ENCODE data around the gene TXNL4B. TPM values are rescaled to one million over a fixed set of nuclear protein-coding genes. Genes with fewer than 3 reads are reported as not detected.
A peak's percentile ranks its signal among the peaks of the same experiment; 100 is the strongest.

Gene TXNL4B
- 15.0 and 18.1 TPM in 2 replicates for total RNA-seq (2013; cell fraction: nucleolus; rRNA removed)
- total RNA-seq (2014; rRNA removed): 13.3 and 15.2 TPM in 2 replicates
- total RNA-seq (2014; rRNA removed; fragmentation: Illumina TruSeq; extraction: Trizol): 11.1 TPM in 2 replicates
- 14.0 and 17.2 TPM in 2 replicates for total RNA-seq (2021)
- 8.4 TPM for polyA plus RNA-seq (2011; ENCODE audit: low read depth)
- polyA plus RNA-seq (2011; rRNA removed): 24.0 and 42.1 TPM in 2 replicates
- 14.6 and 16.4 TPM in 2 replicates for polyA plus RNA-seq (2011; cell fraction: cytosol; rRNA removed)
- polyA plus RNA-seq (2011; cell fraction: nucleus; rRNA removed): 7.9 and 9.1 TPM in 2 replicates
- 10.7 and 11.5 TPM in 2 replicates for polyA plus RNA-seq (2012)
- 16.2 and 16.3 TPM in 2 replicates for polyA plus RNA-seq (2014; fragmentation: Illumina TruSeq; extraction: Trizol)
- polyA plus RNA-seq (2014; fragmentation: Nextera tagmentation; extraction: Ambion mirVana): 10 to 100 TPM; 13.8 to 15.5 TPM
- 13.4 and 16.9 TPM in 2 replicates for polyA plus RNA-seq (2014; rRNA removed)
- 10 to 100 TPM; 22.6 TPM for polyA plus RNA-seq (2016; fragmentation: Nextera tagmentation; extraction: Ambion mirVana)
- polyA minus RNA-seq (2011; rRNA and poly(A)+ RNA removed): 9.0 and 10.5 TPM in 2 replicates
- polyA minus RNA-seq (2011; cell fraction: cytosol; rRNA and poly(A)+ RNA removed): 4.4 and 5.4 TPM in 2 replicates
- polyA minus RNA-seq (2011; cell fraction: nucleus; rRNA and poly(A)+ RNA removed): 4.4 and 6.5 TPM in 2 replicates
- Bru-seq, nascent RNA: percentile 84 among the genes with signal in this experiment
- percentile 75 among the genes with signal in this experiment for BruChase-seq, experiment 1, labeled RNA remaining after a 6-hour chase
- percentile 85 among the genes with signal in this experiment for BruChase-seq, experiment 2, labeled RNA remaining after a 2-hour chase
- long read RNA-seq, experiment 1, transcript TXNL4B-201 (4 exons, 2,556 nt): major isoform, 14 of 15 reads
- long read RNA-seq, experiment 1, partial matches to known transcripts: 0 of 15 reads
- long read RNA-seq, experiment 1, other reads (novel, unspliced or antisense): 1 of 15 reads
- long read RNA-seq, experiment 2, transcript TXNL4B-201 (4 exons, 2,556 nt): major isoform, 59 of 75 reads
- long read RNA-seq, experiment 2, partial matches to known transcripts: 1 of 75 reads
- long read RNA-seq, experiment 2, other reads (novel, unspliced or antisense): 14 of 75 reads

DNA sequence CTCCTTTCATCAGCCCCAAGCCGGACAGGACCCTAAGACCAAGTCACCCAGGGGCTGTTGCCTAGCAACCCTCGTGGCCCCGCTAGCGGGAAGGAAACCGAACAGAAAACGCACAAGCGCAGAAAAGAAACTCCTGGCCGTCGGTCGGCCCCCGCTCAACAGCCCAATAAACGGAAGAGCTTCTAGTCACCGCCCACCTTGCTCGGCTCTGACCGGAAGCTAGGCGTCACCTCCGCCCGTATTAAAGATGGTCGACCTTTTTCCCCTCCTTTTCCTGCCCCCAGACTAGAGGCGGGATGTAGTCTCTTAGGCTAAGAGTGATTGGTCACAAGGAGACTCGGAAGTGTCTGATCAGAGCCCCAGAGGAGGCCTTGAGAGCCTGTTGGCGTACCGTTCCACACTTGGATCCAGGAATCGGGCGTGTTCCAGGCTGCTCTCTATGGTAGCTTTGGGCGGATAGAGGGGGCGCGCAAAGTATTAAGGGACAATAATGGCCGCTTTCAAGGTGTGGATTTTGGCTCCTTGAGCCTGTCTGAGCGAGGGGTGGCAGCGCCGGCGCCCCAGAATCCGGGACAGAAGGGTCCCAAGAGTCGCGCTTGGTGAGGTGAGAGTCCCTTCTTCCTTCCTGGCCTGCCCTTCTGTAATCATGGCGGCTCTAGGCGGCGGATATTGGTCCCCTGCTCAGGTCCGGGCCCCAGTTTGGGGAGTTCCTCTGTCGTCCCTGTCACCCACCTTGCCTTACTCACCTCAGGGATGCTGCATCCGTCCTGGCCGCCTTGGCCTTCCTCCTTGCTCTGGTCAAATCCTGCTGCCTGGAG, at the start of gene TXNL4B, which contains the start of gene DHX38:
Gene TXNL4B (minus strand): TSS at position 173 of the 818 bp plus-strand sequence. CDS start 2,871 bp downstream, outside the sequence.
Gene DHX38 (plus strand): TSS at position 400 of the 818 bp plus-strand sequence. CDS start 2,311 bp downstream, outside the sequence.
- H3K36me3 ChIP-seq (ENCODE audit: control insufficient read depth in 2 of 2, insufficient read depth in 2 of 2, low read length in 1 of 2): peaks cover 2 to 8% of the 10 kb centered on the region in 2 experiments; a peak in 2 of 4 replicates
- no peaks in the 10 kb centered on the region for H3K9me3 ChIP-seq (replicated peaks; ENCODE audit: control insufficient read depth, insufficient read depth, low read length)
- H2AFZ ChIP-seq (ENCODE audit: control insufficient read depth, low read depth, low read length): peak within 1 kb of the TSS; percentile 91
- CTCF ChIA-PET: interaction anchor here (0.6 to 3.8 kb wide), 6 partner anchors 9 to 594 kb away, joined by 3 to 27 read pairs (median 3); no protein-coding TSS in a partner anchor
- no peaks in the 10 kb centered on the region for H3K27me3 ChIP-seq (replicated peaks in 1 of 2; ENCODE audit: control insufficient read depth in 2 of 2, insufficient read depth in 2 of 2, low read length in 1 of 2)
- SMC1A ChIA-PET (ENCODE audit: uncharacterized antibody, unreplicated experiment): interaction anchor here (1.0 to 2.7 kb wide), 3 partner anchors 22 to 127 kb away, joined by 4 to 10 read pairs (median 9); no protein-coding TSS in a partner anchor
- RAD21 ChIA-PET (ENCODE audit: unreplicated experiment): interaction anchor here (0.7 to 2.0 kb wide), 3 partner anchors 27 to 528 kb away, joined by 3 to 5 read pairs (median 3); no protein-coding TSS in a partner anchor
- FAIRE-seq: peak; percentile 100
- intact Hi-C loops (cut with micrococcal nuclease; ENCODE audit: unreplicated experiment) (loop anchor here (1.0 to 10.0 kb wide), 4 partner anchors 85 to 629 kb away; partner anchors contain the start of genes AP1G1, DHODH, IST1 and ZNF23), in situ Hi-C loops (cut with MboI) (no loop called here)
- H3K4me1 ChIP-seq (ENCODE audit: control insufficient read depth, insufficient read depth, low read length): peaks cover 11% of the 10 kb centered on the region
- H3K79me2 ChIP-seq (ENCODE audit: control insufficient read depth, insufficient read depth, low read length): peaks cover 50% of the 10 kb centered on the region
- H3K9ac ChIP-seq (ENCODE audit: control insufficient read depth, insufficient read depth, low read length): peak within 1 kb of the TSS; percentile 96
- H4K20me1 ChIP-seq (ENCODE audit: control insufficient read depth, insufficient read depth): 0 out of 2 replicates have a peak, but pooled peaks cover 2% of the 10 kb centered on the region
- peak within 1 kb of the TSS; percentile 98 for H3K4me3 ChIP-seq
- POLR2A ChIA-PET: interaction anchor here (0.6 to 1.4 kb wide), 5 partner anchors 12 to 1076 kb away, joined by 3 read pairs; no protein-coding TSS in a partner anchor
- BruUV-seq (replicated peaks): TSS peak; percentile 65
- H3K27ac ChIP-seq (ENCODE audit: control insufficient read depth, insufficient read depth): peak within 1 kb of the TSS; percentile 91
- WGBS (ENCODE audit: insufficient coverage, insufficient replicate concordance, low lambda C conversion rate, missing lambda C conversion rate): 2% methylated on average over 42 of the region's 43 CpGs
- peak; percentile 98 for DNase-seq (ENCODE audit: low read depth, low spot score)
- peak within 1 kb of the TSS; percentile 96 for H3K4me2 ChIP-seq (ENCODE audit: control insufficient read depth, insufficient read depth)
- peak; percentile 97 for ATAC-seq
- no peak for TF ChIP-seq CBX3 (IDR thresholded peaks at IDR 0.05; ENCODE audit: borderline replicate concordance, low read depth)
- TF ChIP-seq SIX5 (IDR thresholded peaks at IDR 0.05; ENCODE audit: low read depth, low read length, severe bottlenecking): peak; percentile 70
- no peak for TF ChIP-seq KAT2A (conservative IDR thresholded peaks at IDR 0.05; ENCODE audit: control insufficient read depth, low read depth, low read length)
- TF ChIP-seq, protein P1, sequence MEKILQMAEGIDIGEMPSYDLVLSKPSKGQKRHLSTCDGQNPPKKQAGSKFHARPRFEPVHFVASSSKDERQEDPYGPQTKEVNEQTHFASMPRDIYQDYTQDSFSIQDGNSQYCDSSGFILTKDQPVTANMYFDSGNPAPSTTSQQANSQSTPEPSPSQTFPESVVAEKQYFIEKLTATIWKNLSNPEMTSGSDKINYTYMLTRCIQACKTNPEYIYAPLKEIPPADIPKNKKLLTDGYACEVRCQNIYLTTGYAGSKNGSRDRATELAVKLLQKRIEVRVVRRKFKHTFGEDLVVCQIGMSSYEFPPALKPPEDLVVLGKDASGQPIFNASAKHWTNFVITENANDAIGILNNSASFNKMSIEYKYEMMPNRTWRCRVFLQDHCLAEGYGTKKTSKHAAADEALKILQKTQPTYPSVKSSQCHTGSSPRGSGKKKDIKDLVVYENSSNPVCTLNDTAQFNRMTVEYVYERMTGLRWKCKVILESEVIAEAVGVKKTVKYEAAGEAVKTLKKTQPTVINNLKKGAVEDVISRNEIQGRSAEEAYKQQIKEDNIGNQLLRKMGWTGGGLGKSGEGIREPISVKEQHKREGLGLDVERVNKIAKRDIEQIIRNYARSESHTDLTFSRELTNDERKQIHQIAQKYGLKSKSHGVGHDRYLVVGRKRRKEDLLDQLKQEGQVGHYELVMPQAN (conservative IDR thresholded peaks at IDR 0.05): peak; percentile 81
- peak; percentile 81 to 85 for TF ChIP-seq IKZF2 (IDR thresholded peaks at IDR 0.05)
- peak in 1 of 2 experiments; percentile 45; a peak in 1 of 3 replicates for TF ChIP-seq EGR1 (IDR thresholded peaks at IDR 0.05; ENCODE audit: borderline replicate concordance in 1 of 2, low read depth in 2 of 2, low read length in 2 of 2)
- TF ChIP-seq, protein P2, sequence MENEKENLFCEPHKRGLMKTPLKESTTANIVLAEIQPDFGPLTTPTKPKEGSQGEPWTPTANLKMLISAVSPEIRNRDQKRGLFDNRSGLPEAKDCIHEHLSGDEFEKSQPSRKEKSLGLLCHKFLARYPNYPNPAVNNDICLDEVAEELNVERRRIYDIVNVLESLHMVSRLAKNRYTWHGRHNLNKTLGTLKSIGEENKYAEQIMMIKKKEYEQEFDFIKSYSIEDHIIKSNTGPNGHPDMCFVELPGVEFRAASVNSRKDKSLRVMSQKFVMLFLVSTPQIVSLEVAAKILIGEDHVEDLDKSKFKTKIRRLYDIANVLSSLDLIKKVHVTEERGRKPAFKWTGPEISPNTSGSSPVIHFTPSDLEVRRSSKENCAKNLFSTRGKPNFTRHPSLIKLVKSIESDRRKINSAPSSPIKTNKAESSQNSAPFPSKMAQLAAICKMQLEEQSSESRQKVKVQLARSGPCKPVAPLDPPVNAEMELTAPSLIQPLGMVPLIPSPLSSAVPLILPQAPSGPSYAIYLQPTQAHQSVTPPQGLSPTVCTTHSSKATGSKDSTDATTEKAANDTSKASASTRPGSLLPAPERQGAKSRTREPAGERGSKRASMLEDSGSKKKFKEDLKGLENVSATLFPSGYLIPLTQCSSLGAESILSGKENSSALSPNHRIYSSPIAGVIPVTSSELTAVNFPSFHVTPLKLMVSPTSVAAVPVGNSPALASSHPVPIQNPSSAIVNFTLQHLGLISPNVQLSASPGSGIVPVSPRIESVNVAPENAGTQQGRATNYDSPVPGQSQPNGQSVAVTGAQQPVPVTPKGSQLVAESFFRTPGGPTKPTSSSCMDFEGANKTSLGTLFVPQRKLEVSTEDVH (IDR thresholded peaks at IDR 0.05; ENCODE audit: low read depth, partially characterized antibody): peak; percentile 95
- TF ChIP-seq MTA2 (IDR thresholded peaks at IDR 0.05; ENCODE audit: low read depth): no peak
- TF ChIP-seq, protein P3, sequence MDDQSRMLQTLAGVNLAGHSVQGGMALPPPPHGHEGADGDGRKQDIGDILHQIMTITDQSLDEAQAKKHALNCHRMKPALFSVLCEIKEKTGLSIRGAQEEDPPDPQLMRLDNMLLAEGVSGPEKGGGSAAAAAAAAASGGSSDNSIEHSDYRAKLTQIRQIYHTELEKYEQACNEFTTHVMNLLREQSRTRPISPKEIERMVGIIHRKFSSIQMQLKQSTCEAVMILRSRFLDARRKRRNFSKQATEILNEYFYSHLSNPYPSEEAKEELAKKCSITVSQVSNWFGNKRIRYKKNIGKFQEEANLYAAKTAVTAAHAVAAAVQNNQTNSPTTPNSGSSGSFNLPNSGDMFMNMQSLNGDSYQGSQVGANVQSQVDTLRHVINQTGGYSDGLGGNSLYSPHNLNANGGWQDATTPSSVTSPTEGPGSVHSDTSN (IDR thresholded peaks at IDR 0.05; ENCODE audit: insufficient replicate concordance, low read depth, low read length): peak; percentile 39
- TF ChIP-seq IKZF1 (conservative IDR thresholded peaks at IDR 0.05): peak; percentile 96
